Measurements from ENCODE around the gene BST1. TPM values are rescaled to one million over a fixed set of nuclear protein-coding genes. Genes with fewer than 3 reads are reported as not detected.

The BST1 gene
- total and polyA plus RNA-seq, 10 donors = 3.8 to 54.3 (median 15.4) TPM

GRCh38 chr4:15689540-15689939 lies 13.3 kb upstream of the BST1 start:
- intact Hi-C loops (cut with DNase I; ENCODE audit: low total_unique reads) = no loop called here
- peaks cover 3 to 37% (median 15%) of the 10 kb centered on the region in 6 donors for H3K36me3 ChIP-seq
- H3K27ac ChIP-seq = peak overlapping the region in 7 of 8 donors; percentile 67 to 89 (median 74)
- no peak for DNase-seq
- H3K4me3 ChIP-seq = peak overlapping the region in 1 of 8 donors; percentile 5
- WGBS, 5 donors = 50 to 76% (median 59%) methylated on average over 2 of the region's 2 CpGs
- no peaks in the 10 kb centered on the region for H3K27me3 ChIP-seq (replicated peaks in 1 of 7)
- TF ChIP-seq POLR2AphosphoS5 (IDR thresholded peaks at IDR 0.05) = no peak
- no peak for TF ChIP-seq POLR2A (IDR thresholded peaks at IDR 0.05)
- TF ChIP-seq CTCF (IDR thresholded peaks at IDR 0.05 in 8 of 11, conservative IDR thresholded peaks at IDR 0.05 in 3 of 11) = no peak
- H3K9me3 ChIP-seq = no peaks in the 10 kb centered on the region
- peaks cover 0 to 57% (median 11%) of the 10 kb centered on the region in 6 donors for H3K4me1 ChIP-seq

- intact Hi-C loops (cut with DNase I; ENCODE audit: low total_unique reads) = no loop called here
- H3K4me1 ChIP-seq = peaks cover 0 to 54% (median 13%) of the 10 kb centered on the region in 6 donors
- peak overlapping the region in 7 of 8 donors; percentile 67 to 89 (median 74) for H3K27ac ChIP-seq
- H3K27me3 ChIP-seq (replicated peaks in 1 of 7) = no peaks in the 10 kb centered on the region
- TF ChIP-seq POLR2AphosphoS5 (IDR thresholded peaks at IDR 0.05) = no peak
- peaks cover 3 to 37% (median 15%) of the 10 kb centered on the region in 6 donors for H3K36me3 ChIP-seq
- no peak for DNase-seq
- WGBS, 5 donors = 62 to 84% (median 74%) methylated on average over 7 of the region's 7 CpGs
- H3K9me3 ChIP-seq = no peaks in the 10 kb centered on the region
- peak overlapping the region in 1 of 8 donors; percentile 5 for H3K4me3 ChIP-seq
Observed at GRCh38 chr4:15690020-15690809, 12.7 kb upstream of the BST1 start.

GRCh38 chr4:15691346-15692135 lies 11.3 kb upstream of the BST1 start:
- no peaks in the 10 kb centered on the region for H3K9me3 ChIP-seq
- 43 to 55% (median 51%) methylated on average over 3 of the region's 3 CpGs for WGBS, 5 donors
- peak overlapping the region in 7 of 8 donors; percentile 21 to 89 (median 71) for H3K27ac ChIP-seq
- peaks cover under 1 to 31% (median 14%) of the 10 kb centered on the region in 6 donors for H3K36me3 ChIP-seq
- peaks cover 0 to 46% (median 12%) of the 10 kb centered on the region in 6 donors for H3K4me1 ChIP-seq
- intact Hi-C loops (cut with DNase I; ENCODE audit: low total_unique reads) = no loop called here
- H3K27me3 ChIP-seq (replicated peaks in 1 of 7) = no peaks in the 10 kb centered on the region
- no peak for DNase-seq
- no peak for TF ChIP-seq CTCF (IDR thresholded peaks at IDR 0.05 in 8 of 11, conservative IDR thresholded peaks at IDR 0.05 in 3 of 11)
- no peak for TF ChIP-seq POLR2A (IDR thresholded peaks at IDR 0.05)
- no peak for TF ChIP-seq POLR2AphosphoS5 (IDR thresholded peaks at IDR 0.05)
- H3K4me3 ChIP-seq = peak overlapping the region in 1 of 8 donors; percentile 5

GRCh38 chr4:15692602-15693001 lies 10.3 kb upstream of the BST1 start:
- 82 to 95% (median 94%) methylated on average over 2 of the region's 2 CpGs for WGBS, 5 donors

More at GRCh38 chr4:15692602-15693001, 10.3 kb upstream of the BST1 start:
- H3K4me3 ChIP-seq = no peak overlapping the region
- no peaks in the 10 kb centered on the region for H3K27me3 ChIP-seq (replicated peaks in 1 of 7)
- TF ChIP-seq POLR2A (IDR thresholded peaks at IDR 0.05) (no peak), POLR2AphosphoS5 (IDR thresholded peaks at IDR 0.05) (no peak), CTCF (IDR thresholded peaks at IDR 0.05 in 8 of 11, conservative IDR thresholded peaks at IDR 0.05 in 3 of 11) (no peak)
- no peaks in the 10 kb centered on the region for H3K9me3 ChIP-seq
- H3K36me3 ChIP-seq = peaks cover 0 to 20% (median 5%) of the 10 kb centered on the region in 6 donors
- H3K4me1 ChIP-seq = peaks cover 0 to 45% (median 10%) of the 10 kb centered on the region in 6 donors
- DNase-seq = no peak
- intact Hi-C loops (cut with DNase I; ENCODE audit: low total_unique reads) = no loop called here
- peak overlapping the region in 2 of 8 donors; percentile 83 to 89 for H3K27ac ChIP-seq

Data from spleen (tissue), 11 donors.